ENCODE data around the gene ZNF205. TPM values are rescaled to one million over a fixed set of nuclear protein-coding genes. Genes with fewer than 3 reads are reported as not detected.
A peak's percentile ranks its signal among the peaks of the same experiment; 100 is the strongest.

Gene ZNF205
- total RNA-seq, 6 experiments from 2014 or later: 4.0 to 8.4 (median 5.4) TPM

GRCh38 chr16:3101841-3102470 lies 10.4 kb upstream of the ZNF205 start:
- ATAC-seq: peak in 2 of 4 donors; percentile 1 to 4
- no peak overlapping the region for H3K4me3 ChIP-seq

GRCh38 chr16:3106205-3106928 lies 6.0 kb upstream of the ZNF205 start:
- peak; percentile 60 for TF ChIP-seq POLR2A (IDR thresholded peaks at IDR 0.05)
- no peak for TF ChIP-seq CTCF (IDR thresholded peaks at IDR 0.05)
- H3K36me3 ChIP-seq: no peaks in the 10 kb centered on the region
- DNase-seq: peak; percentile 94 to 95 (median 94)
- H3K4me1 ChIP-seq: peaks cover 0 to 6% (median 4%) of the 10 kb centered on the region in 4 donors
- ATAC-seq: peak; percentile 97 to 99 (median 98)
- no peaks in the 10 kb centered on the region for H3K9me3 ChIP-seq
- H3K27ac ChIP-seq: peak overlapping the region; percentile 62 to 85 (median 66)
- H3K27me3 ChIP-seq: no peaks in the 10 kb centered on the region
- peak overlapping the region; percentile 63 to 76 (median 64) for H3K4me3 ChIP-seq
- 0% methylated on average over 9 of the region's 74 CpGs for WGBS (ENCODE audit: insufficient coverage, low coverage, low lambda C conversion rate, missing lambda C conversion rate)
- intact Hi-C loops (cut with DNase I): no loop called here

More at GRCh38 chr16:3101841-3102470, 10.4 kb upstream of the ZNF205 start:
- WGBS (ENCODE audit: insufficient coverage, low coverage, low lambda C conversion rate, missing lambda C conversion rate): 62% methylated on average over 24 of the region's 27 CpGs
- H3K27ac ChIP-seq: peak overlapping the region in 2 of 3 donors; percentile 10 to 28
- H3K36me3 ChIP-seq: no peaks in the 10 kb centered on the region
- peak in 1 of 3 donors; percentile 51 for DNase-seq
- H3K9me3 ChIP-seq: no peaks in the 10 kb centered on the region
- H3K27me3 ChIP-seq: no peaks in the 10 kb centered on the region
- H3K4me1 ChIP-seq: peaks cover 0 to 7% (median 4%) of the 10 kb centered on the region in 4 donors
- TF ChIP-seq CTCF (IDR thresholded peaks at IDR 0.05) (no peak), POLR2A (IDR thresholded peaks at IDR 0.05) (no peak)
- intact Hi-C loops (cut with DNase I): no loop called here

GRCh38 chr16:3112881-3113574 lies 642 bp downstream of the ZNF205 start:
- TF ChIP-seq CTCF (IDR thresholded peaks at IDR 0.05) (no peak), POLR2A (IDR thresholded peaks at IDR 0.05) (no peak)
- DNase-seq: peak in 1 of 3 donors; percentile 40
- Histone ChIP-seq H3K27me3 (no peaks in the 10 kb centered on the region), H3K36me3 (no peaks in the 10 kb centered on the region), H3K4me3 (peak overlapping the region; percentile 68 to 79 (median 71)), H3K4me1 (peaks cover 0 to 15% (median 6%) of the 10 kb centered on the region in 4 donors), H3K27ac (peak overlapping the region; percentile 16 to 50 (median 37)), H3K9me3 (no peaks in the 10 kb centered on the region)
- intact Hi-C loops (cut with DNase I): no loop called here
- peak in 1 of 4 donors; percentile 9 for ATAC-seq
- 22% methylated on average over 19 of the region's 19 CpGs for WGBS (ENCODE audit: insufficient coverage, low coverage, low lambda C conversion rate, missing lambda C conversion rate)

GRCh38 chr16:3113765-3114479 lies 1.5 kb downstream of the ZNF205 start:
- WGBS (ENCODE audit: insufficient coverage, low coverage, low lambda C conversion rate, missing lambda C conversion rate): 59% methylated on average over 6 of the region's 17 CpGs
- Histone ChIP-seq H3K4me3 (no peak overlapping the region), H3K36me3 (no peaks in the 10 kb centered on the region)

More at GRCh38 chr16:3113765-3114479, 1.5 kb downstream of the ZNF205 start:
- no peak overlapping the region for H3K27ac ChIP-seq
- TF ChIP-seq CTCF (IDR thresholded peaks at IDR 0.05) (no peak), POLR2A (IDR thresholded peaks at IDR 0.05) (no peak)
- no peaks in the 10 kb centered on the region for H3K27me3 ChIP-seq
- H3K4me1 ChIP-seq: peaks cover 0 to 15% (median 6%) of the 10 kb centered on the region in 4 donors
- ATAC-seq (no peak), DNase-seq (no peak)
- H3K9me3 ChIP-seq: no peaks in the 10 kb centered on the region
- intact Hi-C loops (cut with DNase I): no loop called here

Measured in right lobe of liver (tissue), 6 donors.